ENCODE measurements around the gene VCX2.
"Not testable (repeated sequence)": the region's sequence is repeated elsewhere in the genome, so short reads cannot be mapped to it uniquely, and the experiment has no call there.

- not testable (repeated sequence) for TF ChIP-seq CTCF, POLR2A, POLR2AphosphoS5 (IDR thresholded peaks at IDR 0.05)
Observed at GRCh38 chrX:8154011-8154410, 17.1 kb downstream of the VCX2 start.
